ENCODE data around the gene DYNC2I2. TPM values are rescaled to one million over a fixed set of nuclear protein-coding genes. Genes with fewer than 3 reads are reported as not detected.

The DYNC2I2 gene
- total RNA-seq (2013; cell fraction: nucleolus; rRNA removed), result 32.1 and 34.2 TPM in 2 replicates
- total RNA-seq (2014; rRNA removed) (91.1 and 109 TPM in 2 replicates), total RNA-seq (2014; rRNA removed; fragmentation: Illumina TruSeq; extraction: Trizol) (18.4 and 19.7 TPM in 2 replicates), total RNA-seq (2021) (61.0 and 64.7 TPM in 2 replicates), polyA plus RNA-seq (2011; rRNA removed) (15.4 and 31.2 TPM in 2 replicates), polyA plus RNA-seq (2014; fragmentation: Illumina TruSeq; extraction: Trizol) (2.4 and 11.1 TPM in 2 replicates), polyA plus RNA-seq (2014; fragmentation: Nextera tagmentation; extraction: Ambion mirVana) (1 to 10 TPM in 1 of 2 experiments, under 1 TPM in 1; 0.89 to 2.3 TPM), polyA plus RNA-seq (2014; rRNA removed) (84.1 and 95.5 TPM in 2 replicates), polyA plus RNA-seq (2016; fragmentation: Nextera tagmentation; extraction: Ambion mirVana) (100 to 1,000 TPM in 1 of 2 experiments, 10 to 100 TPM in 1; 88.0 to 118 TPM), polyA minus RNA-seq (2011; rRNA and poly(A)+ RNA removed) (23.1 and 53.1 TPM in 2 replicates), Bru-seq, nascent RNA (percentile 53 among the genes with signal in this experiment), BruChase-seq, experiment 1, labeled RNA remaining after a 6-hour chase (percentile 57 among the genes with signal in this experiment), BruChase-seq, experiment 2, labeled RNA remaining after a 2-hour chase (percentile 55 among the genes with signal in this experiment)
- polyA plus RNA-seq (2011; ENCODE audit: low read depth), result 7.8 TPM
- 56.6 and 87.5 TPM in 2 replicates for polyA plus RNA-seq (2011; cell fraction: cytosol; rRNA removed)
- 148 and 152 TPM in 2 replicates for polyA plus RNA-seq (2011; cell fraction: nucleus; rRNA removed)
- polyA plus RNA-seq (2012), result 27.3 and 36.1 TPM in 2 replicates
- polyA minus RNA-seq (2011; cell fraction: cytosol; rRNA and poly(A)+ RNA removed), result 24.2 and 25.3 TPM in 2 replicates
- polyA minus RNA-seq (2011; cell fraction: nucleus; rRNA and poly(A)+ RNA removed), result 27.9 and 38.6 TPM in 2 replicates
- long read RNA-seq, experiment 1, transcript WDR34-201 (9 exons, 1,755 nt), result major isoform, 68 of 81 reads
- long read RNA-seq, experiment 1, partial matches to known transcripts, result 2 of 81 reads
- long read RNA-seq, experiment 1, other reads (novel, unspliced or antisense), result 11 of 81 reads
- long read RNA-seq, experiment 2, transcript WDR34-201 (9 exons, 1,755 nt), result major isoform, 8 of 11 reads
- long read RNA-seq, experiment 2, partial matches to known transcripts, result 1 of 11 reads
- long read RNA-seq, experiment 2, other reads (novel, unspliced or antisense), result 2 of 11 reads

DNA sequence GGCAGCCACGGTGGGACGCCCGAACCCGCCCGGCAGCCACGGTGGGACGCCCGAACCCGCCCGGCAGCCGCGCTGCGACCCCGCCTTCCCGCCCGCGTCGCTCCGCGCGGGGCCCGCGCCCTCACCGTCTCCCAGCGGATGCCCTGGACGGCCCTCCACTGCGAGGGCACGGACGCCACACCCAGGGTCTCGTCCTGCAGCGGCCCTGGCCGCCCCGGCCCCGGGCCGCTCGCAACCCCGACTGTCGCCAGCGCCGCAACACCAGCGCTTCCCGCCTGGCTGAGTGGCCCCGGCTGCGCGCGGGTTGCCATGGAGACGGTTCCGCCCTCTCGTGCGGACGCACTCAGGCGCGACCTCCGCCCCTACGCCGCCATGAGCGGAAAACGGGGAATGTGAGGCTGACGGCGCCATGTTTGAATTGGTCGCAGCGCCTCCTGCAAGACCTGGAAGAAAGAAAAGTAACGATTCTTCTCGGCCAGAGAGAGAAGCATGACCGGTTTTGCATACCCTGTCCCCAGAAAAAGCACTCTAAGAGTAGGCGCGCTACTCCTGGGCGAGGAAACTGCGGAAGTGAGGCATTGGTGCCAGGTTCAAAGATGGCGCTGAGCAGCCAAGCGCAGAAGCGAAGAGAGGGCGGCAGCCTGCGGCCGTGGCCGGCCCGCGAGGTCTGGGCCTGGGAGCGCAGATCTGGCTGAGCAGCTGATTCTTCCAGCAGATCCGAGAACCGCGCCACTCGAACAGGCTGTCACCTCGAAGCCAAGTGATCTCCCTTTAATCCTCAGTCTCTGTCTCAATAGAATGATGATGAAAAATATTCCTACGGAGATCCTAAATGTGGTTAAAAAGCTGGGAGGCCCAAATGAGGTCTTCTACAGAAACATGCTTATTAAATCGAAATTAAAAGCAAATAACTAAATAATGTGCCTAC is at the start of gene DYNC2I2:
Gene DYNC2I2 (minus strand): TSS at position 432 of the 928 bp plus-strand sequence. CDS start 121 bp downstream, at position 311.
- ChIA-PET RAD21 (ENCODE audit: unreplicated experiment) (interaction anchor here (1.1 to 1.3 kb wide), 3 partner anchors 13 to 31 kb away, joined by 3 to 6 read pairs (median 5); no protein-coding TSS in a partner anchor), SMC1A (ENCODE audit: uncharacterized antibody, unreplicated experiment) (interaction anchor here (1.0 to 1.6 kb wide), 3 partner anchors 13 to 37 kb away, joined by 3 read pairs; no protein-coding TSS in a partner anchor), POLR2A (interaction anchor here (0.6 to 1.4 kb wide), 9 partner anchors 11 to 231 kb away, joined by 3 to 8 read pairs (median 4); partner anchors contain the start of gene SET), CTCF (interaction anchor here (0.9 to 1.2 kb wide), 2 partner anchors 12 to 35 kb away, joined by 3 read pairs; no protein-coding TSS in a partner anchor)
- Histone ChIP-seq H3K36me3 (ENCODE audit: control insufficient read depth in 2 of 2, insufficient read depth in 2 of 2, low read length in 1 of 2) (no peaks in the 10 kb centered on the region), H4K20me1 (ENCODE audit: control insufficient read depth, insufficient read depth) (no peaks in the 10 kb centered on the region), H3K4me2 (ENCODE audit: control insufficient read depth, insufficient read depth) (peak within 1 kb of the TSS; percentile 66), H3K79me2 (ENCODE audit: control insufficient read depth, insufficient read depth, low read length) (no peaks in the 10 kb centered on the region; the same call in 1 of the 2 replicates), H2AFZ (ENCODE audit: control insufficient read depth, low read depth, low read length) (peak within 1 kb of the TSS; percentile 97), H3K27me3 (replicated peaks in 1 of 2; ENCODE audit: control insufficient read depth in 2 of 2, insufficient read depth in 2 of 2, low read length in 1 of 2) (no peaks in the 10 kb centered on the region), H3K4me3 (peak within 1 kb of the TSS; percentile 73), H3K27ac (ENCODE audit: control insufficient read depth, insufficient read depth) (peak within 1 kb of the TSS; percentile 99), H3K9ac (ENCODE audit: control insufficient read depth, insufficient read depth, low read length) (peak within 1 kb of the TSS; percentile 94), H3K4me1 (ENCODE audit: control insufficient read depth, insufficient read depth, low read length) (peaks cover 3% of the 10 kb centered on the region; the same call in 1 of the 2 replicates), H3K9me3 (replicated peaks; ENCODE audit: control insufficient read depth, insufficient read depth, low read length) (no peaks in the 10 kb centered on the region)
- under 1% methylated on average over 62 of the region's 86 CpGs for WGBS (ENCODE audit: insufficient coverage, insufficient replicate concordance, low lambda C conversion rate, missing lambda C conversion rate)
- intact Hi-C loops (cut with micrococcal nuclease; ENCODE audit: unreplicated experiment), result loop anchor here (10.0 kb wide), 1 partner anchor 118 kb away; the partner anchor contains the start of gene ZER1
- peak; percentile 69 for DNase-seq (ENCODE audit: low read depth, low spot score)
- BruUV-seq (replicated peaks), result TSS peak; percentile 83
- peak; percentile 44 for FAIRE-seq
- ATAC-seq, result peak; percentile 86
- in situ Hi-C loops (cut with MboI), result no loop called here
- TF ChIP-seq, protein P1, sequence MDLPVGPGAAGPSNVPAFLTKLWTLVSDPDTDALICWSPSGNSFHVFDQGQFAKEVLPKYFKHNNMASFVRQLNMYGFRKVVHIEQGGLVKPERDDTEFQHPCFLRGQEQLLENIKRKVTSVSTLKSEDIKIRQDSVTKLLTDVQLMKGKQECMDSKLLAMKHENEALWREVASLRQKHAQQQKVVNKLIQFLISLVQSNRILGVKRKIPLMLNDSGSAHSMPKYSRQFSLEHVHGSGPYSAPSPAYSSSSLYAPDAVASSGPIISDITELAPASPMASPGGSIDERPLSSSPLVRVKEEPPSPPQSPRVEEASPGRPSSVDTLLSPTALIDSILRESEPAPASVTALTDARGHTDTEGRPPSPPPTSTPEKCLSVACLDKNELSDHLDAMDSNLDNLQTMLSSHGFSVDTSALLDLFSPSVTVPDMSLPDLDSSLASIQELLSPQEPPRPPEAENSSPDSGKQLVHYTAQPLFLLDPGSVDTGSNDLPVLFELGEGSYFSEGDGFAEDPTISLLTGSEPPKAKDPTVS (IDR thresholded peaks at IDR 0.05; ENCODE audit: low read depth, low read length), result 0 out of 2 replicates have a peak, but pooled peaks have one; percentile 5
- TF ChIP-seq ZZZ3 (IDR thresholded peaks at IDR 0.05; ENCODE audit: control insufficient read depth, insufficient read length, low read depth), result no peak
- TF ChIP-seq CBX5 (IDR thresholded peaks at IDR 0.05; ENCODE audit: low read depth), result no peak
- 0 out of 2 replicates have a peak, but pooled peaks have one; percentile 19 for TF ChIP-seq ZNF24 (IDR thresholded peaks at IDR 0.05)
- peak; percentile 94 for TF ChIP-seq NR2C1 (IDR thresholded peaks at IDR 0.05)
- no peak for TF ChIP-seq CEBPZ (IDR thresholded peaks at IDR 0.05; ENCODE audit: low read depth, low read length)
- TF ChIP-seq YY1 (IDR thresholded peaks at IDR 0.05; ENCODE audit: low read depth, low read length), result peak; percentile 99
- TF ChIP-seq PML (IDR thresholded peaks at IDR 0.05; ENCODE audit: low read length), result 0 out of 2 replicates have a peak, but pooled peaks have one; percentile 36
- TF ChIP-seq BMI1 (IDR thresholded peaks at IDR 0.05; ENCODE audit: borderline replicate concordance), result peak; percentile 93
- TF ChIP-seq, protein P2, sequence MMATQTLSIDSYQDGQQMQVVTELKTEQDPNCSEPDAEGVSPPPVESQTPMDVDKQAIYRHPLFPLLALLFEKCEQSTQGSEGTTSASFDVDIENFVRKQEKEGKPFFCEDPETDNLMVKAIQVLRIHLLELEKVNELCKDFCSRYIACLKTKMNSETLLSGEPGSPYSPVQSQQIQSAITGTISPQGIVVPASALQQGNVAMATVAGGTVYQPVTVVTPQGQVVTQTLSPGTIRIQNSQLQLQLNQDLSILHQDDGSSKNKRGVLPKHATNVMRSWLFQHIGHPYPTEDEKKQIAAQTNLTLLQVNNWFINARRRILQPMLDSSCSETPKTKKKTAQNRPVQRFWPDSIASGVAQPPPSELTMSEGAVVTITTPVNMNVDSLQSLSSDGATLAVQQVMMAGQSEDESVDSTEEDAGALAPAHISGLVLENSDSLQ (IDR thresholded peaks at IDR 0.05), result 0 out of 2 replicates have a peak, but pooled peaks have one; percentile 6
- TF ChIP-seq HCFC1 (IDR thresholded peaks at IDR 0.05; ENCODE audit: low read length), result peak; percentile 73

Measured in GM12878 (cell line).